RCC 7860 (cell line): ENCODE measurements around the gene BHLHE41.

Source experiments
- DNase-seq: peaks from one replicate; pipeline ENCODE4 v3.0.0-alpha.2; 2015; ENCODE audit warnings: low spot score
- FAIRE-seq: peaks from 2 replicates; lab custom pipeline; 2012; peaks lifted over from hg19 to GRCh38; lab: Jason Lieb, UNC

BHLHE41 gene

DNA sequence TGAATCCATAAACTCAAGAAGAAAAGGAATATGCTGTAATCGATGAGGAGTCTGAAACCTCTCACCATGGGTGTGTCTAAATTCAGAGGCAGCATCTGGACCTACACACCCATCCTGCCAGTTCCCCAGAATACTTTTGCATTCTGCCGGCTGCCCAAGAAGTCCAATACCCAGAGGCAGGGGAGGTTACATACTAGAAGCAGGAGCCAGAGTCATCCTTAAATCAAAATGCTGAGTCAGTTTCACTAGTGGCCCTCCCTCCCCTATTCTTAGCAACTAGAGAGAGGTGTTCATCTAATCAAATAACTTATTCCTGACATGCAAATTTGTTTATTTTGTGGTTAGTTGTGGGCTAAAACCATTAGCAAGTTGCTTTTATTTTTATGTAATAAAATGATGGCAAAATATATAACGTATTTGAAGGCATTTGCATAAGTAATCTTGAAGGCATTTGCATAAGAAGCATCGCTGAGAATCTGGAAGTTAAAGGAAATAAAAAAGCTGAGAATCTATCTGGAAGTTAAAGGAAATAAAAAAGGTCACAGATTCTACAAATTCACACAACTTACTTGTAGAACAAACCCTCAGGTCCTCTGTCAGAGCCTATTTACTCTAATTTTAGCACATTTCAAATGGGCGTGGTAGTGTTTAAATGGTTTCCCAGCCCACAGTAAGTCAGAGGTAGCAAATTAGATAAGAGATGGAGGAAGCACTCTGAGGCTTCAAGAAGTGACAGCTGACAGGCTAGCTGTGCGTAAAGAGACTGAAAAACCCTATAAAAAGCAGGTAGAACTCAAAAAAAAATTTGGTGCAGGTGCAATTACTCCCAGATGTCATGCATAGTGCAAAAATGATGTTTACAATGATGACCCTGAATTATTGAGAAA, 7.8 kb downstream of the BHLHE41 start:
- FAIRE-seq, result no peak
- no peak for DNase-seq

DNA sequence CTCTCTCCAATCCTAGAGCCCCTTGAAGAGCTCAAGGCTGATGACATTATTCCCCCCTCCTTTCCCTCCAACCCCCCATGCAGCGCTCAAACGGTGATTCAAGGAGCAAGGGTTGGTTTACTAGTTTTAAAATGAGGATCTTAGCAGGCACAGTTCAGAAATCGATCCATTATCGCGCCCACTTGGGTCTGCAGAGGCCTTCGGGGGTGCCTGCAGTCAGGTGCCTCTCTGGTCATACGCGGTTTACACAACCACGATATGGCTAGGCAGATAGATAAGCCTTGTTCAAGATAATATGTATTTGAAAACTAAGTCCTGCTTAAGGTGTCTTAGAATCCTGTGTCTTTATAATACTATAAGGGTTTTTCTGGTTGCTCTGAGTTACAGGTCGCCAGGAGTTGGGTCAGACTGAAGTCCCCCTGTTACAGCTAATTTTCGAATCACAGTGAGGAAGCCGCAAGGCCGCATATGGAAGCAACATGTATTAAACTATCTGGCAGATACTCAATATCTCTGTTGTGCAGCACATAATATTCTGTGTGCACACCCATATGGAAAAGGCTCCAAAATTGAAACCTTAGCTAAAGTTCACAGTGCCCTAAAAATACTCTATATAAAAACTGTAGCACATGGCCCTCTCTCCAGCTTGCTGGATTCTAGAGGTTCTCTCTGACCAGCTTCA, 10.0 kb downstream of the BHLHE41 start:
- DNase-seq, result no peak
- no peak for FAIRE-seq

DNA sequence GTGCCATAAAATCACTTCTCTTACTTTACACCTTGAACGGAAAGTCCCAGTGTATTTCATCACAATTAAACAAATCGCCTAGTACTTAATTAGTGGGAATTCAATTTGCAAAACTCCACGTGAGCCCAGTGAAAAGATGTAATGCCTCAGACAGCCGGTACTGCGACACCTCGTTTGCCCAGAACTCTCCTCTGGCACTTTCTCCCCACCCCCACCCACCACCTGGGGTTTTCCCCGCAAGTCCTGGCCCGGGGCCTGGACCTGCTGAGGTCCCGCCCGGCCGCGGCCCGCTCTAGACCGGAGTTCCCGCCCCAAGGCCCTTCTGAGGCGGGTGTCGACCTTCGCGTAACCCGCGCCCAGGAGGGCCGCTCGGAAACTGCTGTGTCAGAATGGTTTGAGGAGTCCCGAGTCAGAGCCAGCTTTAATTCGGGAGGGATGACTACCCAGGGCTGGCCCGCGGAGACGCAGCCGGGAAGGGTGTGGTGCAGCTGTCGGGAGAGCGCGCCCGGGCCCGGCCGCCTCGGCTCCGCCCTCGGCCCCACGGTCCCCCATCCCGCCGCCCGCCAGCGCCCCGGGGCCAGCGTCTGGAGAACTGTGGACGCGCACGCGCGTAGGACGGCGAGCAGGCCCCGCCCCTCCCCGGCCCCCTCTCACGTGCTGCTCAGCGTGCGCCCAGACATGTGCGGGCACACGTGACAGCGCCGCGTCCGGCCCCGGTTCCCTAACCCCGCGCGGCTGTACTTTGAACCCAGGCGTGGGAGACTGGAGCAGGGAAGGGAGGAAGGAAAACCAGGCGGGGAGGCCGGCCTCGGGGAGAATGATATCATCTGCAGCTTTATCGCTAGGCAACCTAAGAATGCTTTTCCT, 10.8 kb downstream of the BHLHE41 start:
- FAIRE-seq (peak; percentile 72), DNase-seq (peak; percentile 93)

DNA sequence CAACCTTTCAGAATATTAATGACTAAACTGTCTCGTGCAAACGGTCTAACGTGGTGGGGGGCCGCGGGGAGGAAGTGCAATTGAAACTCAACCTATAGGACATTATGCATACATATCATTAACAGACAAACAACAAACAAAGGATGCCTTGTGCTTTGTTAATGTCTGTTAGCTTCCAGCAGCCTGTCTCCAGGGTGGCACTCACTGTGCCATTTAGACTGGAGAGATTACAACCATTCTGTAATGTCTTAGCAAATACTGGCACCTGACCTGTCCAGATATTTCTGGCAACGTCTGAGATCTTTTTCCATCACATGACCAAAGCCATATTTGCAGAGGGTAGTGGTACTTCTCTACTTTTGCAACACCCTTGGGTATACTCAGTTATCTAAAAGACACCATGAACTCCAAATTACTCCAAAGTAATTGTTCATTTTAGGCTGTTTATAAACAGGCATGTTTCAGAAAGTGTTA, 11.6 kb downstream of the BHLHE41 start:
- no peak for DNase-seq
- no peak for FAIRE-seq

- DNase-seq (no peak), FAIRE-seq (no peak)
Measured at GRCh38 chr12:26112703-26113147, 12.1 kb downstream of the BHLHE41 start.

DNA sequence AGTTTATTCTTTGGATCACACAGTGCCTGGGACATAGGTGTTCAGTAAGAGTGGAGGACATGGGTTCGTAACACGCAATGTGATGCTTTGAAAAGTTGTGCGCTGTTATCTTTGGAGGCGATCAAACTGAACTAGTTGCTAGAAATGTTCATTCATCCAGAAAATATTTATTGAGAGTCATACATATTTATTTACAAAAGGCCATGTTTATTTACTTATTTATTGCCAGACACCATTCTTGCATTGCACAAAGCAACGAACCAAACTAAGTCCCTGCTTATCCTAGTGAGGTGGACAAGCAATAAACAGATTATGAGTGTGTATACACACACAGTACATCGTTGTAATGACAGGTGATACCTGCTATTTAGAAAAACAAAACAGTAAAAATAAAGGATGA, 12.6 kb downstream of the BHLHE41 start:
- FAIRE-seq (no peak), DNase-seq (no peak)

DNA sequence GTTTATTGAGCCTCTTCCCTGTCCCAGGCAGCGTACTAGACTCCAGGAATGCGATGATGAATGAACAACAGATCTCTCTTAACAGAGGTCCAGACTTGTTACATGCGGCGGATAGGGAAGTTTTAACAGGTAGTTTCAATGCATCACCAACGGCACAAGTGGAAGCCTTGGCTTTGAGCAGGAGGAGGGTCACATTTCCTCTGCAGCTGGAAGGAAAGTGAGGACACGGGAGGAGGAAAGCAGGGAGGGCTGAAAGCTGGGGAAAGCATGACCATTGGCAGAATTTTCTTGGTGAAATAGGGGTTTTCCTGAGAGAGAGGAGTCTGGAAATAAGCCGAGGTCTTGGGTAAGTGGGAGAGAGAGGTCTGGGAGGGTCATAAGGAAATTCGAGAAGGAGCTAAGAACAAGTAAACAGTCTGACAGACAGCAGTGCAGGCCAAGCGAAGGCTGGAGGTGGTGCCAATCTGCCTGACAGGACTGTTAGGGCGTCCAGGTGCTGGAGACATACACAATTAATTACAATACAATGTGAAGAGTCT, 15.4 kb downstream of the BHLHE41 start:
- FAIRE-seq, result no peak
- no peak for DNase-seq

DNA sequence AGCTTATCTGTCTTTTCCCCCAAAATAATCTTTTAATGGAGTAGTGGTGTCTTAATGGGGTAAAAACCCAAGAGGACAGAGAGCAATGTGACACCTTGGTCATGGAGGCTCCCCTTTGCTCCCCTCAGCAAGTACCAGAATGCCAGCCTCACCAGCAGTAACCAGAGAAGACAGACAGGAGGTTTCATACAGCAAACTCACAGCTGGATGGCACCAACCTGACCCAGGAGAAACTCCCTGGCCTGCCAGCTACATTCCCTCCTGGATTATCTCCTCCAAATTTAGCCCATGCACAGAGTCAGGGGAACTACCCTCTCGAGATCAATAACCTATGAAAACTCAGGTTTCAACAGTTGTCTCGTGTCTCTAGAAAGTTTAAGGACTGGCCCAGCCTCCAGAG, 15.9 kb downstream of the BHLHE41 start:
- FAIRE-seq, result no peak
- DNase-seq, result no peak

- FAIRE-seq (no peak), DNase-seq (no peak)
Measured at GRCh38 chr12:26106347-26106746, 18.5 kb downstream of the BHLHE41 start.

GRCh38 chr12:26102953-26103352, 21.9 kb downstream of the BHLHE41 start:
- no peak for FAIRE-seq
- DNase-seq, result no peak

DNA sequence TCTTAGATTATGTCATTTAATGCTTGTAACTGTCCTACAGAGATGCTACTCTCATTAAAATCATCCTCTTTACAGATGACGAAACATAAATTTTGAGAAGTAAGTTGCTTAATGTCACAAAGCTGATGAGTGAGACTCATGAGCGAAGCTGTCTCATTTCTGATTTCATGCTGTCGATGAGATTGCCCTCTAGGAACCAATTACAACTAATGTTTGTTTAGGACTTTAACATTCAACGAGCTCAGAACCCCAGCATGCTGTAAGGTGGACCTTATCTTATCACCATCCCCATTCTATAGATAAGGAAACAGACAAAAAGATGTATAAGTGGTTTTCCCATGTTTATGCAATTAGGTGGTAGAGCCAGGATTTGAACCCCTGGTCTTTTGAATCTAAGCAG, 23.1 kb downstream of the BHLHE41 start:
- no peak for DNase-seq
- no peak for FAIRE-seq

DNA sequence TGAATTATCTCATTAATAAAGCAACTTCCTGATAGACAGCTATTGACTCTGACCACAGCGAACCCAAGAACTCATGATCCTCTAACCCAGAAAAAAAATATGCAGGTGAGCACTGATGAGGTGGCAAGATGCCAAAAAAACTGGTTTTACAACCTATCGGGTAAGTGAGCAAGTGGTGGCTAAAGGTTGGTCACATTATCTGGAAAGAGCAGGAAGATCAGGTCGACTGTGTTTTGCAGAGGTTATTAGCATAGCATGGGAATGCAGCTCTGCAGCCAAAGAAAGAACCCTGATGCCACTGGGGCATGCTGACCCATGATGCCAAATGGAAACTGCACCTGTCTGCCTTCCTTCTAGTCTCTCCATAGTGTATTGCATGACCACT, 23.5 kb downstream of the BHLHE41 start:
- FAIRE-seq (no peak), DNase-seq (no peak)

DNA sequence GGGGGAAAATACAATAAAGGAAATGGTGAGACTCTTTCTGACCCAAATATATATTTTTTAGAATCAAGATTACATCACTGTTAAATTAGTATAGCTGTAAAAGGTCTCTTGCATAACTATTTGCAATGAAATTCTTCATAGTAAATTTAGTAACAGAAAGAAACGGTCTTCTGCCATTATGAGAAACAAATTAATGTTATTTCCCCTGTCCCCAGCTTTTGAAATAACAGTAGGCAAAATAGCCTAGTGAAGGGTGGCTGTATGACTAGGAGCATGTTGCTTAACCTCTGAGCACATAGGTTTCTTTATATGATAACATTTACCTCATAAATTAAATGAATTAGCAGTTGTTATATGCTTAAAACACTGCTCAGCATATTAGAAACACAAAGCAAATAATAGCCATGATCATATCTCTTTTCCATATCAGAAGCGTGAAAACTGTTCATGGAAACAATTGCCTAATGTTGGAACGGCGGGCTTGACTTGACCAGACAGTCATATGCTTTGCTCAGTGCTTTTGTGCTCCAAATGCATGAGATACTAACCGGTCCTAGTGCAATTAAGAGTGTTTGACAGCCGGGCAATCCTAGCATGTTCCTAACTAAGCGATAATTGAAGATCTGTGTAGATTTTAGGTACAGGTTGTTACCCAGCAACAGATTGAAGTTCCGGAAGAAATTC, 24.0 kb downstream of the BHLHE41 start:
- FAIRE-seq, result no peak
- no peak for DNase-seq

DNA sequence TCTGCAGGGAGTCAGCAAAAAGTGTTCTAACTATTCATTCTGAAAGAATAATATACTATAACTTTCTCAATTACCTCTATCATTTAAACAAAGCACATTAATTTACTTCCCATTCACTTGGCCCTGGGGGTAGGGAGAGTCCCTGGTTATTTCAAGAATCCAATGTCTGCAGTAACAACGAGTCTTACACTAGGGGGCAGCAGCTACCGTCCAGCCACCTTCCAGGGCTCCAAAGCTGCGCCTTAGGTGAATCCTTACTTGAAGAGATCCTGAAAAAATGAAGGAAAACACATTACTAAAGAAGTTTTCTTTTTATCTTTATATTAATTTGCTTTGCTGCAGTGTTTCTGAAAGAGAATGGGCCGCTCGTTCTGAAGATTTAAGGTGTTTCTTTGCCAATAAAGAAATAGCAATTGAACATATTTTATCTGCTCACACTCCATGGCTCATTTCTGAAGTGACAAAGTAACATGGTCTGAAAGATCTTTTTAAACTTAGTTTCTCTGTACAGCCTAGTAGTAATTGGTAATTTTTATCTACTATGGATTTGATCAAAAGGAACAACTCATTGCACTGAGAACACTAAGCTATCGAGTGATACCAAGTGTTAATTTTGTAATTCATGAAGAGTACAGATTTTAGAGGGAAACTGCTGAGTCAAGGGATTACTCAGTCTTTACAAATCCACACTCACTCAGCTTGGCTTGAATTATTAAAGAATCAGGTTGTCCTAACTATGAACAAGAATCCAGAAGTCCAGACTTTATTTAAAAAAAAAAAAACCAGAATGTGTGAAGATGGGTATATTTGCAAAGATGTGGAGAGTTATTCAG, 27.6 kb downstream of the BHLHE41 start:
- DNase-seq (peak; percentile 66), FAIRE-seq (peak; percentile 87)

GRCh38 chr12:26096036-26096435, 28.8 kb downstream of the BHLHE41 start:
- DNase-seq, result no peak
- FAIRE-seq, result no peak

- DNase-seq (no peak), FAIRE-seq (no peak)
Measured at GRCh38 chr12:26095186-26095585, 29.7 kb downstream of the BHLHE41 start.

DNA sequence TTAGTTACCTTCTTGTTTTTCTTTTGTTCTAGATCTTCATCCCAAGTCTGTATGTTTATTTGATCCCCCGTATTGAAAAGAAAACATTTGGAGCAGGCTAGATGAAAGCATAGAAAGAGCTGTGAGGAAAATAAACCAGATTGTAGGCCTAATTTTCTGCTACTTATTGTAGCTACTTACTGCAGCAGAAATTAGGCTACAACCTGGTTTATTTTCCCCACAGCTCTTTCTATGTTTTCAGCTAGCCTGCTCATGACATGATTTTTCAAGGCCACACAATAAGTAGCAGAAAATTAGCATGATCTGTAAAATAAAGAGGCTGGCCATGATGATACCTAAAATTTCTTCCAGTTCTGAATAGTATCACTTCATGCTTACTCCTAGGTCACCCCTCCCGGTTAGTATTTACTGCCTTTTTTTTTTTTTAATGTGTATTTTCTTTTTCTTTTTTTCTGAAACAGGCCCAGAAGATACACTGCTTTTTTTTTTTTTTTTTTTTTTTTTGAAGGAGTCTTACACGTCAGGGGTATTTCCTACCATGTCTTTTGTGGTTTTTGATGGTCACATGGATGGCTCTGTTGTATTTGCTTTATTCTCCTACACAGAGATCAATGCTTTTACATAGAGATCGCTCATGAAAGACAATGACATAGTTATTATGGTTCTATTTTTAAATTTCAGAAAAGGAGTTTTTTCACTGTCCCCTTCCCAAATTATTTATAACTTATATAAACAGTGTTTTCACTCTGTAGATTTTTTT, 32.3 kb downstream of the BHLHE41 start:
- no peak for DNase-seq
- no peak for FAIRE-seq

DNA sequence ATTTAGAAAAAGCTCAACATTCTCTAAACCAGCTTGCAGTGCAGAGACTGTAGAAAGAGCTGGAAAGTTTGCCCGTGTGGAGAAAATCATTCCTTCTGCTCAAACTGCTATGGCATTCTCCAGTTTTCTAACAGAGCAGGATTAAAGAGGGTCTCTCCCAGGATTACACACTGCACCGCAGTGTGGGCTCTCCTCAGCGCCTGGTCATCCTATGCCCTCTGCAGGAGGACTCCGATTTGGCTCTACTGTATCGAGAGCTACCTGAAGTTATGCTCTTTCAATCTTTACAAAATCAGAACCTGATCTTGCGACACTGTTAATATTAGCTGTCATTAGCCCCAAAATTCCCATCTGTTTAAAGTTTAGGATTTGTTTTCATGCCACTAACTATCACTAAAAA, 33.0 kb downstream of the BHLHE41 start:
- no peak for FAIRE-seq
- DNase-seq, result no peak
